ENCODE results near the gene SAFB2. TPM values are rescaled to one million over a fixed set of nuclear protein-coding genes. Genes with fewer than 3 reads are reported as not detected.

The SAFB2 gene
- total and polyA plus RNA-seq, 10 of the 15 experiments (the other 5 are each of a cell fraction or from before 2014, with no cell fraction given): 4.5 to 89.2 (median 42.9) TPM

DNA sequence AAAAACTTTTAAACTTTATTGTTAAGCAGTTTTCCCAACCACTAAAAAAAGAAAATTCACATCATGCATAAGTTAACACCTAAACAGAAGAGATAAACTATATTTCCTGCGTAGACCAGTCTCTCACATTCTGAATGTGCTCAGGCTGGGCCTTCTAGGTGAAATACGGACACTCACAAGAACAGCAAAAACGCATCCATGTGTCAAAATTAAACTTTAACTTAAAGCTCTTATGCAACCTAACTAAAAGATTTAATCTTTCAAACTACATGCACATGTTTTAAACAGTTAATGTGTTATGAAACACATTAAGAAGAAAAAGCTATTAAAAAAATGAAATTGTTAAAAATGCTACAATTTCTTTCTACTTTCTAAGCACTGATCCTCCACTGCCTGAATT is 2.6 kb downstream of the SAFB2 start:
- peak; percentile 41 for FAIRE-seq
- POLR2A ChIA-PET: interaction anchor here (1.0 to 1.2 kb wide), 3 partner anchors 9 to 67 kb away, joined by 3 read pairs; no protein-coding TSS in a partner anchor
- TF ChIP-seq, protein P1, sequence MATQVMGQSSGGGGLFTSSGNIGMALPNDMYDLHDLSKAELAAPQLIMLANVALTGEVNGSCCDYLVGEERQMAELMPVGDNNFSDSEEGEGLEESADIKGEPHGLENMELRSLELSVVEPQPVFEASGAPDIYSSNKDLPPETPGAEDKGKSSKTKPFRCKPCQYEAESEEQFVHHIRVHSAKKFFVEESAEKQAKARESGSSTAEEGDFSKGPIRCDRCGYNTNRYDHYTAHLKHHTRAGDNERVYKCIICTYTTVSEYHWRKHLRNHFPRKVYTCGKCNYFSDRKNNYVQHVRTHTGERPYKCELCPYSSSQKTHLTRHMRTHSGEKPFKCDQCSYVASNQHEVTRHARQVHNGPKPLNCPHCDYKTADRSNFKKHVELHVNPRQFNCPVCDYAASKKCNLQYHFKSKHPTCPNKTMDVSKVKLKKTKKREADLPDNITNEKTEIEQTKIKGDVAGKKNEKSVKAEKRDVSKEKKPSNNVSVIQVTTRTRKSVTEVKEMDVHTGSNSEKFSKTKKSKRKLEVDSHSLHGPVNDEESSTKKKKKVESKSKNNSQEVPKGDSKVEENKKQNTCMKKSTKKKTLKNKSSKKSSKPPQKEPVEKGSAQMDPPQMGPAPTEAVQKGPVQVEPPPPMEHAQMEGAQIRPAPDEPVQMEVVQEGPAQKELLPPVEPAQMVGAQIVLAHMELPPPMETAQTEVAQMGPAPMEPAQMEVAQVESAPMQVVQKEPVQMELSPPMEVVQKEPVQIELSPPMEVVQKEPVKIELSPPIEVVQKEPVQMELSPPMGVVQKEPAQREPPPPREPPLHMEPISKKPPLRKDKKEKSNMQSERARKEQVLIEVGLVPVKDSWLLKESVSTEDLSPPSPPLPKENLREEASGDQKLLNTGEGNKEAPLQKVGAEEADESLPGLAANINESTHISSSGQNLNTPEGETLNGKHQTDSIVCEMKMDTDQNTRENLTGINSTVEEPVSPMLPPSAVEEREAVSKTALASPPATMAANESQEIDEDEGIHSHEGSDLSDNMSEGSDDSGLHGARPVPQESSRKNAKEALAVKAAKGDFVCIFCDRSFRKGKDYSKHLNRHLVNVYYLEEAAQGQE (IDR thresholded peaks at IDR 0.05; ENCODE audit: low read depth, low read length): no peak
- TF ChIP-seq IKZF2 (IDR thresholded peaks at IDR 0.05) (no peak), CHD1 (IDR thresholded peaks at IDR 0.05; ENCODE audit: low read depth, low read length) (no peak), NR2F1 (conservative IDR thresholded peaks at IDR 0.05) (no peak), TCF12 (IDR thresholded peaks at IDR 0.05; ENCODE audit: low read depth, low read length) (no peak), NR2C1 (IDR thresholded peaks at IDR 0.05) (no peak), NBN (IDR thresholded peaks at IDR 0.05) (no peak), CREM (IDR thresholded peaks at IDR 0.05; ENCODE audit: low read depth) (no peak), FOS (IDR thresholded peaks at IDR 0.05; ENCODE audit: borderline replicate concordance, extremely low read depth, insufficient read length) (no peak), ZBED1 (IDR thresholded peaks at IDR 0.05; ENCODE audit: borderline replicate concordance) (no peak)
- TF ChIP-seq, protein P2, sequence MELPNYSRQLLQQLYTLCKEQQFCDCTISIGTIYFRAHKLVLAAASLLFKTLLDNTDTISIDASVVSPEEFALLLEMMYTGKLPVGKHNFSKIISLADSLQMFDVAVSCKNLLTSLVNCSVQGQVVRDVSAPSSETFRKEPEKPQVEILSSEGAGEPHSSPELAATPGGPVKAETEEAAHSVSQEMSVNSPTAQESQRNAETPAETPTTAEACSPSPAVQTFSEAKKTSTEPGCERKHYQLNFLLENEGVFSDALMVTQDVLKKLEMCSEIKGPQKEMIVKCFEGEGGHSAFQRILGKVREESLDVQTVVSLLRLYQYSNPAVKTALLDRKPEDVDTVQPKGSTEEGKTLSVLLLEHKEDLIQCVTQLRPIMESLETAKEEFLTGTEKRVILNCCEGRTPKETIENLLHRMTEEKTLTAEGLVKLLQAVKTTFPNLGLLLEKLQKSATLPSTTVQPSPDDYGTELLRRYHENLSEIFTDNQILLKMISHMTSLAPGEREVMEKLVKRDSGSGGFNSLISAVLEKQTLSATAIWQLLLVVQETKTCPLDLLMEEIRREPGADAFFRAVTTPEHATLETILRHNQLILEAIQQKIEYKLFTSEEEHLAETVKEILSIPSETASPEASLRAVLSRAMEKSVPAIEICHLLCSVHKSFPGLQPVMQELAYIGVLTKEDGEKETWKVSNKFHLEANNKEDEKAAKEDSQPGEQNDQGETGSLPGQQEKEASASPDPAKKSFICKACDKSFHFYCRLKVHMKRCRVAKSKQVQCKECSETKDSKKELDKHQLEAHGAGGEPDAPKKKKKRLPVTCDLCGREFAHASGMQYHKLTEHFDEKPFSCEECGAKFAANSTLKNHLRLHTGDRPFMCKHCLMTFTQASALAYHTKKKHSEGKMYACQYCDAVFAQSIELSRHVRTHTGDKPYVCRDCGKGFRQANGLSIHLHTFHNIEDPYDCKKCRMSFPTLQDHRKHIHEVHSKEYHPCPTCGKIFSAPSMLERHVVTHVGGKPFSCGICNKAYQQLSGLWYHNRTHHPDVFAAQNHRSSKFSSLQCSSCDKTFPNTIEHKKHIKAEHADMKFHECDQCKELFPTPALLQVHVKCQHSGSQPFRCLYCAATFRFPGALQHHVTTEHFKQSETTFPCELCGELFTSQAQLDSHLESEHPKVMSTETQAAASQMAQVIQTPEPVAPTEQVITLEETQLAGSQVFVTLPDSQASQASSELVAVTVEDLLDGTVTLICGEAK (IDR thresholded peaks at IDR 0.05; ENCODE audit: borderline replicate concordance): no peak
- TF ChIP-seq, protein P3, sequence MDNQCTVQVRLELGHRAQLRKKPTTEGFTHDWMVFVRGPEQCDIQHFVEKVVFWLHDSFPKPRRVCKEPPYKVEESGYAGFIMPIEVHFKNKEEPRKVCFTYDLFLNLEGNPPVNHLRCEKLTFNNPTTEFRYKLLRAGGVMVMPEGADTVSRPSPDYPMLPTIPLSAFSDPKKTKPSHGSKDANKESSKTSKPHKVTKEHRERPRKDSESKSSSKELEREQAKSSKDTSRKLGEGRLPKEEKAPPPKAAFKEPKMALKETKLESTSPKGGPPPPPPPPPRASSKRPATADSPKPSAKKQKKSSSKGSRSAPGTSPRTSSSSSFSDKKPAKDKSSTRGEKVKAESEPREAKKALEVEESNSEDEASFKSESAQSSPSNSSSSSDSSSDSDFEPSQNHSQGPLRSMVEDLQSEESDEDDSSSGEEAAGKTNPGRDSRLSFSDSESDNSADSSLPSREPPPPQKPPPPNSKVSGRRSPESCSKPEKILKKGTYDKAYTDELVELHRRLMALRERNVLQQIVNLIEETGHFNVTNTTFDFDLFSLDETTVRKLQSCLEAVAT (IDR thresholded peaks at IDR 0.05): no peak
- TF ChIP-seq, protein P4, sequence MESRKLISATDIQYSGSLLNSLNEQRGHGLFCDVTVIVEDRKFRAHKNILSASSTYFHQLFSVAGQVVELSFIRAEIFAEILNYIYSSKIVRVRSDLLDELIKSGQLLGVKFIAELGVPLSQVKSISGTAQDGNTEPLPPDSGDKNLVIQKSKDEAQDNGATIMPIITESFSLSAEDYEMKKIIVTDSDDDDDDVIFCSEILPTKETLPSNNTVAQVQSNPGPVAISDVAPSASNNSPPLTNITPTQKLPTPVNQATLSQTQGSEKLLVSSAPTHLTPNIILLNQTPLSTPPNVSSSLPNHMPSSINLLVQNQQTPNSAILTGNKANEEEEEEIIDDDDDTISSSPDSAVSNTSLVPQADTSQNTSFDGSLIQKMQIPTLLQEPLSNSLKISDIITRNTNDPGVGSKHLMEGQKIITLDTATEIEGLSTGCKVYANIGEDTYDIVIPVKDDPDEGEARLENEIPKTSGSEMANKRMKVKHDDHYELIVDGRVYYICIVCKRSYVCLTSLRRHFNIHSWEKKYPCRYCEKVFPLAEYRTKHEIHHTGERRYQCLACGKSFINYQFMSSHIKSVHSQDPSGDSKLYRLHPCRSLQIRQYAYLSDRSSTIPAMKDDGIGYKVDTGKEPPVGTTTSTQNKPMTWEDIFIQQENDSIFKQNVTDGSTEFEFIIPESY (IDR thresholded peaks at IDR 0.05): no peak

More for the DNA sequence above, 2.6 kb downstream of the SAFB2 start:
- Histone ChIP-seq H3K9ac (ENCODE audit: control insufficient read depth, insufficient read depth, low read length) (0 out of 2 replicates have a peak overlapping the region, but pooled peaks have one; percentile 10), H3K36me3 (ENCODE audit: control insufficient read depth in 2 of 2, insufficient read depth in 2 of 2, low read length in 1 of 2) (peaks cover 7 to 25% of the 10 kb centered on the region in 2 experiments), H3K79me2 (ENCODE audit: control insufficient read depth, insufficient read depth, low read length) (peaks cover 75% of the 10 kb centered on the region), H3K4me1 (ENCODE audit: control insufficient read depth, insufficient read depth, low read length) (no peaks in the 10 kb centered on the region), H3K4me2 (ENCODE audit: control insufficient read depth, insufficient read depth) (peak overlapping the region; percentile 71), H4K20me1 (ENCODE audit: control insufficient read depth, insufficient read depth) (no peaks in the 10 kb centered on the region), H3K9me3 (replicated peaks; ENCODE audit: control insufficient read depth, insufficient read depth, low read length) (no peaks in the 10 kb centered on the region), H3K4me3 (peak overlapping the region; percentile 97; the same call in 1 of the 2 replicates), H3K27ac (ENCODE audit: control insufficient read depth, insufficient read depth) (no peak overlapping the region), H3K27me3 (replicated peaks in 1 of 2; ENCODE audit: control insufficient read depth in 2 of 2, insufficient read depth in 2 of 2, low read length in 1 of 2) (no peaks in the 10 kb centered on the region), H2AFZ (ENCODE audit: control insufficient read depth, low read depth, low read length) (no peak overlapping the region)
- ChIA-PET CTCF (interaction anchor here (0.9 to 4.7 kb wide), 5 partner anchors 14 to 100 kb away, joined by 3 to 35 read pairs (median 4); partner anchors contain the start of genes CATSPERD, LONP1 and RPL36), SMC1A (ENCODE audit: uncharacterized antibody, unreplicated experiment) (interaction anchor here (0.6 to 1.9 kb wide), 5 partner anchors 9 to 257 kb away, joined by 3 to 5 read pairs (median 3); no protein-coding TSS in a partner anchor), RAD21 (ENCODE audit: unreplicated experiment) (interaction anchor here (3.7 kb wide), 1 partner anchor 67 kb away, joined by 12 read pairs; no protein-coding TSS in a partner anchor)
- WGBS (ENCODE audit: insufficient coverage, insufficient replicate concordance, low lambda C conversion rate, missing lambda C conversion rate): 69% methylated on average over 3 of the region's 3 CpGs
- in situ Hi-C loops (cut with MboI) (no loop called here), intact Hi-C loops (cut with micrococcal nuclease; ENCODE audit: unreplicated experiment) (loop anchor here (5.0 kb wide), 1 partner anchor 67 kb away; no protein-coding TSS in a partner anchor)
- ATAC-seq: no peak
- DNase-seq (ENCODE audit: low read depth, low spot score): no peak
- BruUV-seq (replicated peaks): no TSS peak
